Measurements from ENCODE around the gene AMBP. TPM values are rescaled to one million over a fixed set of nuclear protein-coding genes. Genes with fewer than 3 reads are reported as not detected.

AMBP gene
- total RNA-seq, 1 donor from 2014 or later, result under 0.01 TPM

DNA sequence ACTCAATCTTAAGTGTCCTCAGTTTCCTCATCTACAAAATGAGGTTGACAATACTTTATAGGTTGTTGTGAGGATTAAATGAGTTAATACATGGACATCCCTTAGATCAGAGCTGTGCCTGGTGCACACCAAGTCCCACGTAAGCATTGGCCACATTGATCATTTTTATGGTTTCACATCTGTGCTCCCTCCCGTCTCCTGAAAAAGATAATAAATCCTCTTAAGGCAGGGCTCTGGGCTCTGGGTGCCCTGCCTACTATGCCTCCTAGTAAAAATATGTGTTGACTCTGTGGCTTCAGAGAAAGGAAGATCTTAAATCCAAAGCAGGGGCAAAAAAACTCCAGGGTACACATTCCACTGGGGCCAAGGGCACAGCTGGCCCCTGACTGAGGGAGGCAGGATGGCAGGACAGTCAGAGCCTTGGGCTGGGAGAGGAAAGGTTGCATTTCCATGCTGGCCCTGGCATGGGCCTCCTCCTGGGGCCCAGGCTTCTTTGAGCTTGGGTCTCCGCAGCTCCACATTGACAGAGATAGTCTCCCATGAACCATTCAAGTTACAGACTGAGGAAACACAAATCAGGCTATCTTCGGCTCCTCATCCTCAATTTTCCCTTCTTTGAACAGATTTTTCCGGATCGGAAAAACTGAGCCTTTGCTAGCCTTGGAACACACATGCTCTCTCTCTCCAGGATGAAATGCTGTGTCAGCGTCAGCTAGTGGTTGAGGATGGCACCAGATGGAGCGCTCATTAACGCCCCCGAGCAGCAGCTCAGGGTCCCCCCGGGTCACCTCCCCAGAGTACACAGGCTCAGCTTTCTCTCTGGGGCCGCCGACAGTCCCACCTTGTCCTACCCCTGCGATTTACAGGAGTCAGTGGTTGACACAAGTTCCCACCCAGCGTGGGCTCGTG, 43.4 kb upstream of the AMBP start:
- peaks cover 0 to 2% (median under 1%) of the 10 kb centered on the region in 3 donors for H3K4me1 ChIP-seq (ENCODE audit: control insufficient read depth in 3 of 3, insufficient read depth in 3 of 3, low read length in 3 of 3)
- H3K27me3 ChIP-seq (ENCODE audit: control insufficient read depth in 3 of 3, insufficient read depth in 3 of 3, low read length in 3 of 3), result peaks cover under 1 to 18% (median 16%) of the 10 kb centered on the region in 3 donors
- no peak overlapping the region for H3K9ac ChIP-seq (ENCODE audit: low read depth in 1 of 3, low read length in 3 of 3)
- H3K4me3 ChIP-seq (ENCODE audit: low read length in 3 of 3), result no peak overlapping the region
- no peaks in the 10 kb centered on the region for H3K9me3 ChIP-seq (ENCODE audit: control insufficient read depth in 3 of 3, low read length in 3 of 3)
- no peaks in the 10 kb centered on the region for H3K36me3 ChIP-seq (ENCODE audit: control insufficient read depth in 3 of 3, insufficient read depth in 3 of 3, low read length in 3 of 3)
- H3K27ac ChIP-seq (ENCODE audit: low read depth, low read length), result no peak overlapping the region

DNA sequence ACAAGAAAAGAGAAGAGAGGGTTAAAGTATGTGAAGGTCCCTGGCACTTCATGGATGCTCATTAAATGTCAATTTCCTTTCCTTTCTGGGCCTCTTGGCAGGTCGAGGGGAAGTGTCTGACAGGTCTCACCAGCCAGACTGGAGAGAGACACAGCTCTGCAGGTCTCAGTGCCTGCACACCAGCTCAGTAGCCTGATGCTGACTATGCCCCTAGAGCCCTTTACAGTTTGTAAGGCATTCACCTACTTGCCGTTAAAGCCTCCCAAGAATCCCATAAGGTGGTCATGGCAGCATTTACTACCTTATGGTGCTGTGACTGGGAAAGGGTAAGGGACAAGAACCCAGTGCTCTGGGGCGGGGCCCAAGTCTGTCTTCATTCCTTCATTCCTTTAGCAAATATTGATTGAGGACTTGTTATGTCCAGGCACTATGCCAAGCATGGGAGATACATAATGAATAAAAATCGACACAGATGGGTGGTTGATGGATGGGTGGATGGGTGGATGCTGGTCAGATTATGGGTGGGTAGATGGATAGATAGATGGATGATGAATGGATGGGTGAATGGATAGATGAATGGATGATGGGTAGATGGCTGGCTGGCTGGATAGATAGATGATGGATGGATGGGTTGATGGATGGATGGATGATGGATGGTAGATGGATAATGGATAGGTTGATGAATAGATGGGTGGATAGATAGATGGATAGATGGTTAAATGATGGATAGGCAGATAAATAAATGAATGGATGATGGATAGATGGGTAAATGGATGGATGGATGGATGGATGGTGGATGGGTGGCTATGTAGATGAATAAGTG, 42.3 kb upstream of the AMBP start:
- H3K4me3 ChIP-seq (ENCODE audit: low read length in 3 of 3), result no peak overlapping the region
- H3K27ac ChIP-seq (ENCODE audit: low read depth, low read length), result no peak overlapping the region
- peaks cover 5 to 27% (median 22%) of the 10 kb centered on the region in 3 donors for H3K27me3 ChIP-seq (ENCODE audit: control insufficient read depth in 3 of 3, insufficient read depth in 3 of 3, low read length in 3 of 3)
- no peaks in the 10 kb centered on the region for H3K36me3 ChIP-seq (ENCODE audit: control insufficient read depth in 3 of 3, insufficient read depth in 3 of 3, low read length in 3 of 3)
- H3K4me1 ChIP-seq (ENCODE audit: control insufficient read depth in 3 of 3, insufficient read depth in 3 of 3, low read length in 3 of 3), result peaks cover 2 to 7% (median 4%) of the 10 kb centered on the region in 3 donors
- no peaks in the 10 kb centered on the region for H3K9me3 ChIP-seq (ENCODE audit: control insufficient read depth in 3 of 3, low read length in 3 of 3)
- H3K9ac ChIP-seq (ENCODE audit: low read depth in 1 of 3, low read length in 3 of 3), result no peak overlapping the region

DNA sequence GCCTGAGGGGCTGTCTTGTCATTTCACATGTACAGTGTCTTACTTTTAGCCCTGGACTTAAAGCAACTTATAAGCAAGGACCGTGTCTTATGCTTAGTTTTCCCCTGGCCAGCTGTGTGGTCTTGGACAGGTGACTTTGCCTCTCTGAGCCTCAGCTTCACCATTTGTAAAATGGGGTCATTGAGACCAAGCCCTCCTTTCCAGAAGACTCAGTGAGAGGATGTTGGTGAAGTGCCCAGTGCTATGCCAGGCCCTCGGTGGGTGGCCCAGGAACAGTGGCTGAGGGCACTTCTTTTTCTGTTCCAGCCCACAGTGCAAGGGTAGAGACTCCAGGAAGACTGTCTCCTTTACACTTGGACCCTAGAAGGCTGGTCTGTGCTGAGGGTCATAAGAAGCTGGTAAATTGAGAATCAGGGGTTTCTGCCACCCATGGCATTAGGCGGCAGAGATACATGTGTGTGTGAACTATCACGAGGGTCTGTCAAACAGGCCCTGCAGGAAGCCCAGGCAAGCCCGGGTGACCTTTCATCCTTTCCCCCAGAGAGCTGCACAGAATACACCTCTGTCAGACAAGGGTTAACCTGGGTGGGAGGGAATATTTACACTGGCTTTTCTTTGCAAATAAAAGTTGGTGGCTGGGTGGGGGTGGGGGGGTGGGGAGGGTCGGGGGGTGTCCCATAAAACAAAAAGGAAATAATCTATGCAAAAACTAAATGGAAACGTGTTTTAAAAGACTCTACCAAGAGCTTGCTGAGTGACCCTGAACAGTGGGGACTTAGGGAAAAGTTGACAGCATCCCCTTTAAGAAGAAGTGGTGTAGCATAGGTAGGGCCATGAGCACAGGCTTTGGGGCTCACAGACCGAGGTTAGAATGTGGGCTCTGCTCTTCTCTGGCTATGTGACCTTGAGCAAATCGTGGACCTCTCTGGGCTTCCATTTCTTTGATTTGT, 41.4 kb upstream of the AMBP start:
- Histone ChIP-seq H3K27me3 (ENCODE audit: control insufficient read depth in 3 of 3, insufficient read depth in 3 of 3, low read length in 3 of 3) (peaks cover 5 to 27% (median 24%) of the 10 kb centered on the region in 3 donors), H3K9me3 (ENCODE audit: control insufficient read depth in 3 of 3, low read length in 3 of 3) (no peaks in the 10 kb centered on the region), H3K4me1 (ENCODE audit: control insufficient read depth in 3 of 3, insufficient read depth in 3 of 3, low read length in 3 of 3) (peaks cover 2 to 7% (median 4%) of the 10 kb centered on the region in 3 donors), H3K4me3 (ENCODE audit: low read length in 3 of 3) (no peak overlapping the region), H3K27ac (ENCODE audit: low read depth, low read length) (no peak overlapping the region), H3K9ac (ENCODE audit: low read depth in 1 of 3, low read length in 3 of 3) (no peak overlapping the region), H3K36me3 (ENCODE audit: control insufficient read depth in 3 of 3, insufficient read depth in 3 of 3, low read length in 3 of 3) (no peaks in the 10 kb centered on the region)

DNA sequence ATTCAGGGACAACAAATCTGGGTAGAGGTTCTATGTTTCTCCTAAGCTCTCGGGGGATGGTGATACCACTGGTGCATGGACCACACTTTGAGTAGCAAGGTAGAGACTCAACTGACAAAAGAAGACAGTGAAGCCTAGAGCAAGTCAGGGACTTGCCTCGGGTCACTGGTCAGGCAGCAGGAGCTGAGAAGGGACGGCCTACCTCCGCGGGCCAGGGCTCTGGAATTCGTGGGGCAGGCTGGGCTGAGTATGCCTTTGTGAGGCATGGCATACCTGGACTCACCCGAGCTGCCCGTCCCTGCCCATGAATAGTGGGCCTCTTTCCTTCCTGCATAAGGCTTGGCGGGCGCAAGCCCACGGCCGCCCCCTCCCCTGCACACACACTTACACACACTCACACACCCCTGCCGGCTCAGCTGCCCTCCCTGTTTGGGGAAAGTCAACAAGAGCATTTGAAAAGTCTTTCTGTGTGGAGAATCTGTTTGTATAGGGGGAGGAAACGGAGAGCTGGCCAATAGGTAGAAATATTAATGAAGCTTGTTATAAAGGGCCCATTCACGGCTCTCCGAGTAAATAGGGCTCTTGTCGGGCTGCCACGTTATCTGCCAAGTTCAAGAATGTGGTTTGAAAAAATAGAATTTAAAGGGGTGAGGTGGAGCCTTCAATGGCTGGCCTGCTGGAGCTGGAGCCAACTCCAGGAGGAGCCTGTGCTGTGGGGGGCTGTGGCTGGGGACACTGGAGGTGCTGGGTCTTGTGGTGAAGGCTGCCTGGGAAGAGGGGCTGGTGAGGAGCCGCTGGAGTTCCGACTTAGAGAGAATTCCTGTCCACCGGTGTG, 40.1 kb upstream of the AMBP start:
- Histone ChIP-seq H3K9ac (ENCODE audit: low read depth in 1 of 3, low read length in 3 of 3) (no peak overlapping the region), H3K27ac (ENCODE audit: low read depth, low read length) (no peak overlapping the region), H3K36me3 (ENCODE audit: control insufficient read depth in 3 of 3, insufficient read depth in 3 of 3, low read length in 3 of 3) (no peaks in the 10 kb centered on the region), H3K4me3 (ENCODE audit: low read length in 3 of 3) (no peak overlapping the region), H3K9me3 (ENCODE audit: control insufficient read depth in 3 of 3, low read length in 3 of 3) (no peaks in the 10 kb centered on the region), H3K27me3 (ENCODE audit: control insufficient read depth in 3 of 3, insufficient read depth in 3 of 3, low read length in 3 of 3) (peaks cover 8 to 30% (median 26%) of the 10 kb centered on the region in 3 donors), H3K4me1 (ENCODE audit: control insufficient read depth in 3 of 3, insufficient read depth in 3 of 3, low read length in 3 of 3) (peaks cover 5 to 14% (median 9%) of the 10 kb centered on the region in 3 donors)

DNA sequence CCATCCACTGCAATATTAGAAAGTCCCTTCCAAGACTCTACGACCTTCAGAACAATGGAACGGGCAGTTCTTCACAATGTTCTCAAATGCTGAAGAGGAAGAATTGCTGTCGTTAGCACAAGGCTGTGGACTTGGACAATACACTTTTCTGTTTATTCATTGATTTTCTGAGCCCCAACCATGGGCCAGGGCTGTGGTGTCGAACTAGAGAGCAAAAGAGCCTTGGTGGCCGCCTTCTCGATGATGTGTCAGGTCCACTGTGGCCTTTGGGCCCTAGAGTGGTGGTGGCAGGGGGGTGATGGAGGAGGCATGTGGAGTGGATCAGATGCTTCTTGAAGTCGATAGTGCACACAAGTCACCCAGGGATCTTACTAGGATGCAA, 39.5 kb upstream of the AMBP start:
- Histone ChIP-seq H3K4me1 (ENCODE audit: control insufficient read depth in 3 of 3, insufficient read depth in 3 of 3, low read length in 3 of 3) (peaks cover 5 to 18% (median 10%) of the 10 kb centered on the region in 3 donors), H3K4me3 (ENCODE audit: low read length in 3 of 3) (no peak overlapping the region), H3K27ac (ENCODE audit: low read depth, low read length) (no peak overlapping the region)

DNA sequence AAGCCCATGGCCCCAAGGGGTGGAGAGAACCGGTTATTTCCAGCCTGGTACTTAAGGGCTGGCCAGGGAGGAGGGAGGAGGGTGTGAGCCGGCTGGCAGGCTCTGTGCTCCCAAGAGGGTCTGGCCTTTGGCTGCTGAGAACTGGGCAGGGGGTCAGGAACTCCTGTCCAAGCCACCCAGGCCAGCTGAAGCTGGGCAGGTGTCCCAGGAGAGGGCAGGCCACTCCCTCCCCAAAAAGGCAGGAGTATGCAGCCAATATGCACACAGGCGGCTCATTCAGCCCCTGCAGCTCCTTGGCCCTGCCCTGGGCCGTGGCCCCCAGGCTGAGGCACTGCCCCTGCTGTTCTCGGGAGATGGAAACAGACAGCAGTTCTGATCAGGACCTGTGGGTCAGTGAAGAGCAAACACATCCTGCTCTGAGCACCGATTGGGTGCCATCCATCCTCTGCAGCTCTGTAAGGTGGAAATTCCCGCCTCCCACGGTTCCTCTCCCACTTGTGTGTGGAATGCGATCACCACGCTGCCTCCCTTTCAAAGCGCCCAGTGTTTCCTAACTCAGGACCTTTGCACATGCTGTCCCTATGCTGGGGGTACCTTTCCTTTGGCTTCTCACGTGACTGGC, 38.1 kb upstream of the AMBP start:
- H3K4me3 ChIP-seq (ENCODE audit: low read length in 3 of 3), result no peak overlapping the region
- no peak overlapping the region for H3K27ac ChIP-seq (ENCODE audit: low read depth, low read length)
- peaks cover 5 to 19% (median 10%) of the 10 kb centered on the region in 3 donors for H3K4me1 ChIP-seq (ENCODE audit: control insufficient read depth in 3 of 3, insufficient read depth in 3 of 3, low read length in 3 of 3)
- peaks cover 8 to 30% (median 28%) of the 10 kb centered on the region in 3 donors for H3K27me3 ChIP-seq (ENCODE audit: control insufficient read depth in 3 of 3, insufficient read depth in 3 of 3, low read length in 3 of 3)
- no peaks in the 10 kb centered on the region for H3K9me3 ChIP-seq (ENCODE audit: control insufficient read depth in 3 of 3, low read length in 3 of 3)
- no peak overlapping the region for H3K9ac ChIP-seq (ENCODE audit: low read depth in 1 of 3, low read length in 3 of 3)
- H3K36me3 ChIP-seq (ENCODE audit: control insufficient read depth in 3 of 3, insufficient read depth in 3 of 3, low read length in 3 of 3), result no peaks in the 10 kb centered on the region

More for the DNA sequence above, 39.5 kb upstream of the AMBP start:
- H3K9ac ChIP-seq (ENCODE audit: low read depth in 1 of 3, low read length in 3 of 3), result no peak overlapping the region
- no peaks in the 10 kb centered on the region for H3K36me3 ChIP-seq (ENCODE audit: control insufficient read depth in 3 of 3, insufficient read depth in 3 of 3, low read length in 3 of 3)
- peaks cover 8 to 30% (median 28%) of the 10 kb centered on the region in 3 donors for H3K27me3 ChIP-seq (ENCODE audit: control insufficient read depth in 3 of 3, insufficient read depth in 3 of 3, low read length in 3 of 3)
- no peaks in the 10 kb centered on the region for H3K9me3 ChIP-seq (ENCODE audit: control insufficient read depth in 3 of 3, low read length in 3 of 3)

DNA sequence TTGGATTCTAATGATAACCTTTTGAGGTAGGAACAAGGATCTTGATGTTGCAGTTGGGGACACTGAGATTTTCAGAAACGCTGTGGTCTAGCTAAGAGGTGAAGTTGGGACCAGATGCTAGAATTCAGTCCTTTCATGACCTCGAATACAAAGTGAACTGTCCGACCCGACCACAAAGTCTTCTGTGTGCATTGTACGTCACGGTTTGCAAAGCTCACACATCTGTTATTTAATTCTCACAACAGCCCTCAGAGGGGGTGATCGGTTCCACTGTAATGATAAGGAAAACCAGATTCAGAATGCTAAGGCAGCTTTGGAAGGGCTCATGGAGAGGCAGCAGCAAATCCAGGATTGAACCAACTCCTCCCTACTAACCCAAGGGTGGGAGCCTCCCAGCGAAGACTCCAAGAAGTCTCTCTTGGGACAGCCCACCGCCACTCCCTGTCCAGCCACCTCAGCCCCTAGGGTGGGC, 37.6 kb upstream of the AMBP start:
- Histone ChIP-seq H3K9ac (ENCODE audit: low read depth in 1 of 3, low read length in 3 of 3) (no peak overlapping the region), H3K4me3 (ENCODE audit: low read length in 3 of 3) (no peak overlapping the region), H3K9me3 (ENCODE audit: control insufficient read depth in 3 of 3, low read length in 3 of 3) (no peaks in the 10 kb centered on the region), H3K4me1 (ENCODE audit: control insufficient read depth in 3 of 3, insufficient read depth in 3 of 3, low read length in 3 of 3) (peaks cover 5 to 19% (median 10%) of the 10 kb centered on the region in 3 donors), H3K27ac (ENCODE audit: low read depth, low read length) (no peak overlapping the region), H3K27me3 (ENCODE audit: control insufficient read depth in 3 of 3, insufficient read depth in 3 of 3, low read length in 3 of 3) (peaks cover 8 to 31% (median 28%) of the 10 kb centered on the region in 3 donors), H3K36me3 (ENCODE audit: control insufficient read depth in 3 of 3, insufficient read depth in 3 of 3, low read length in 3 of 3) (no peaks in the 10 kb centered on the region)

DNA sequence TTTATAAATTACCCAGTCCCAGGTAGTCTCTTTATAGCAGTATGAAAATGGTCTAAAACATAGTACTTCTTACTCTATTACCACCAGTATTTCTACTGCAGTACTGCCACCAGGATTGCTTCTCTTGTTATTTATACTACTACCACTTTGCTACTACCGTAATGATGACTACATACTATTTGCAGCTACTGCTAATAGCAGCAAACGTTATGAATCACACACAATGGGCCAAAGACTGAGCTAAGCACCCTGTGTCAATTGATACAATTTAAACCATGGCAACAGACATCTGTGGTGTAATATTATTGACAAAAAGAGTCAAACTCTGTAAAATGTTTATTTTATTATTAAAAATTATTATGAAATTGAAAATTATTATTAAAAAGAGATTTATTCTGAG, 36.3 kb upstream of the AMBP start:
- Histone ChIP-seq H3K4me3 (ENCODE audit: low read length in 3 of 3) (no peak overlapping the region), H3K27me3 (ENCODE audit: control insufficient read depth in 3 of 3, insufficient read depth in 3 of 3, low read length in 3 of 3) (peaks cover 8 to 30% (median 28%) of the 10 kb centered on the region in 3 donors), H3K4me1 (ENCODE audit: control insufficient read depth in 3 of 3, insufficient read depth in 3 of 3, low read length in 3 of 3) (peaks cover 5 to 19% (median 10%) of the 10 kb centered on the region in 3 donors), H3K9ac (ENCODE audit: low read depth in 1 of 3, low read length in 3 of 3) (no peak overlapping the region), H3K27ac (ENCODE audit: low read depth, low read length) (no peak overlapping the region), H3K9me3 (ENCODE audit: control insufficient read depth in 3 of 3, low read length in 3 of 3) (no peaks in the 10 kb centered on the region), H3K36me3 (ENCODE audit: control insufficient read depth in 3 of 3, insufficient read depth in 3 of 3, low read length in 3 of 3) (no peaks in the 10 kb centered on the region)

Measured in skeletal muscle tissue (tissue), 4 donors.